ENCODE data around the gene NT5DC1. TPM values are rescaled to one million over a fixed set of nuclear protein-coding genes. Genes with fewer than 3 reads are reported as not detected.

NT5DC1 gene
- total RNA-seq, 1 donor from 2014 or later, result 21.6 TPM

DNA sequence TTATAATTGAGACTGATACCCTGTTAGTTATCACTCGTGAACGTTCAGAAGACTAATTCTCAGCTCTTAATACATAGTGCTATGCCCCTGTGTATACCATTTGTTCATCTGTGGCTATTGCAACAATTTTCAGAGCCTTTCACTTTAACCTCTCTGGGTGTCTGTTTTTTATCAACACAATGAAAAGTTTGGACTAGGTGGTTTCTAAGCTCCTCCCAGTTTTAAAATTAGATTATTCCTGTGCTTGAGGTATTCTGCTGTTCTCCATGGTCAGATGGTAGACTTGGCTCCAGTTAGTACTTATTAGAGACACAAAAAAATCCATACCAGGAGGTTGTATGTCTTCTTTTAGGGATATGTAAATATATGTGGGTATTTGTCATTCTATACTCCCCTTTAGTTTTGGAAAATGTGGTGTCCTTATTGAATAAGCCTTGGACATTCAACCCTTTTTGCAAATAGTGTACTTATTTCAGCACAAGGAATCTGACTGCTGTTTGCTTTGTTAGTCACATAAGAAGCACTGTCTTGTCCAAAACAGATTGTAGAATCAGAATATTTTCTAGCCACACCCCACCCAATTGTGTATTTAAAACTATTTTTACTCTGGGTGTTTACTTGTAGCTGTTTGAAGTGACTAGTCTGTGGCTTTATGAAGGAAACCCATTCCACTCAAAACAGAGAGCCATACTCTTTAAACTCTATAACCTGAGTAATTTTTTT lies 27.3 kb downstream of the NT5DC1 start:
- no peaks in the 10 kb centered on the region for H3K9me3 Mint-ChIP-seq (ENCODE audit: unreplicated experiment)
- H3K36me3 Mint-ChIP-seq (ENCODE audit: unreplicated experiment), result no peaks in the 10 kb centered on the region
- no peak overlapping the region for H3K4me3 Mint-ChIP-seq (ENCODE audit: unreplicated experiment)

GRCh38 chr6:116133453-116133852 lies 32.8 kb downstream of the NT5DC1 start:
- Mint-ChIP-seq H3K9me3 (ENCODE audit: unreplicated experiment) (no peaks in the 10 kb centered on the region), H3K27me3 (ENCODE audit: unreplicated experiment) (no peaks in the 10 kb centered on the region), H3K36me3 (ENCODE audit: unreplicated experiment) (no peaks in the 10 kb centered on the region), H3K27ac (ENCODE audit: unreplicated experiment) (no peak overlapping the region), H3K4me1 (ENCODE audit: low read depth, unreplicated experiment) (no peaks in the 10 kb centered on the region), H3K4me3 (ENCODE audit: unreplicated experiment) (no peak overlapping the region)
- no peak for DNase-seq
- no peak for TF ChIP-seq CTCF (IDR thresholded peaks at IDR 0.05; ENCODE audit: partially characterized antibody, unreplicated experiment)

More for the DNA sequence above, 27.3 kb downstream of the NT5DC1 start:
- TF ChIP-seq CTCF (IDR thresholded peaks at IDR 0.05; ENCODE audit: partially characterized antibody, unreplicated experiment), result no peak
- H3K4me1 Mint-ChIP-seq (ENCODE audit: low read depth, unreplicated experiment), result no peaks in the 10 kb centered on the region
- peaks cover 2% of the 10 kb centered on the region for H3K27me3 Mint-ChIP-seq (ENCODE audit: unreplicated experiment)
- H3K27ac Mint-ChIP-seq (ENCODE audit: unreplicated experiment), result no peak overlapping the region
- no peak for DNase-seq

DNA sequence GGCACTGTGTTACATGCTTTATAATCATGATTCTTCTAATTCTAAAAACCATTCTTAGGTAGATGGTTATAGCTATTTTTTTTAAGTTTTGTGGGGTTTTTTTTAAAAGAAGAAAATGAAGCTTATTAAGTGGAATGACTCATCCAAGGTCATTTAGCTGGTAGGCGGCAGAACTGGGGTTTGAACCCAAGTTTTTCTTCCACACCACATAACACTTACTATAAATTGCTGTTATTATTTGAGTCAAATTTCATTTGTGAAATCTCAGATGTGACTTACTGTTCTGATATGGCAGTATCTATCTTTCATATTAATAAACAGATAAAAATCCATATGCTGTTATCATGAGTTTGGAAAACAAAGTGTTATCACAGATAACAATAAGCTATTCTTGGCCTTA lies 35.7 kb downstream of the NT5DC1 start:
- H3K4me1 Mint-ChIP-seq (ENCODE audit: low read depth, unreplicated experiment), result no peaks in the 10 kb centered on the region
- DNase-seq, result no peak
- no peak overlapping the region for H3K4me3 Mint-ChIP-seq (ENCODE audit: unreplicated experiment)
- no peaks in the 10 kb centered on the region for H3K9me3 Mint-ChIP-seq (ENCODE audit: unreplicated experiment)
- no peak for TF ChIP-seq CTCF (IDR thresholded peaks at IDR 0.05; ENCODE audit: partially characterized antibody, unreplicated experiment)
- H3K27ac Mint-ChIP-seq (ENCODE audit: unreplicated experiment), result no peak overlapping the region
- H3K27me3 Mint-ChIP-seq (ENCODE audit: unreplicated experiment), result no peaks in the 10 kb centered on the region
- H3K36me3 Mint-ChIP-seq (ENCODE audit: unreplicated experiment), result no peaks in the 10 kb centered on the region

- no peaks in the 10 kb centered on the region for H3K9me3 Mint-ChIP-seq (ENCODE audit: unreplicated experiment)
- H3K4me3 Mint-ChIP-seq (ENCODE audit: unreplicated experiment), result no peak overlapping the region
- H3K27ac Mint-ChIP-seq (ENCODE audit: unreplicated experiment), result no peak overlapping the region
- TF ChIP-seq CTCF (IDR thresholded peaks at IDR 0.05; ENCODE audit: partially characterized antibody, unreplicated experiment), result no peak
- H3K36me3 Mint-ChIP-seq (ENCODE audit: unreplicated experiment), result no peaks in the 10 kb centered on the region
- H3K27me3 Mint-ChIP-seq (ENCODE audit: unreplicated experiment), result no peaks in the 10 kb centered on the region
- H3K4me1 Mint-ChIP-seq (ENCODE audit: low read depth, unreplicated experiment), result no peaks in the 10 kb centered on the region
- no peak for DNase-seq
Observed at GRCh38 chr6:116136933-116137340, 36.3 kb downstream of the NT5DC1 start.

DNA sequence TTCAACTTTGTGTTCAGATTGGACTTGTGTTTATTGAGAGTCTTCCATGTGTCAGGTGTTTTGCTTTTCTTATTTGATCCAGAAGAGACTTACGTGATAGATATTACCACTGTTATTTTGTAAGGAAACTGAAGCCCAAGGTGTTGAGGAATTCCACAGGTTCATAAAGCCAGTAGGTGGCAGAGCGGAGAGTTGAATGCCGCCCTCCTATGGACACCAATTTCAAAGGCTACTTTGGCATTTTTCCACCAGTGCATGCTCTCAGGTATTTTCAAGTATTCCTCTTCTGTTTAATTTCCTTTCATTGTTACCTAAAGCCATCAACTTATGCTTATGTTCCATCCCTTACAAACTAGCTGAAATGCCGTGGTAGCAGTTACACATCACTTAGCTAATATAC lies 39.3 kb downstream of the NT5DC1 start:
- no peak for DNase-seq
- H3K4me1 Mint-ChIP-seq (ENCODE audit: low read depth, unreplicated experiment), result no peaks in the 10 kb centered on the region
- TF ChIP-seq CTCF (IDR thresholded peaks at IDR 0.05; ENCODE audit: partially characterized antibody, unreplicated experiment), result no peak
- H3K36me3 Mint-ChIP-seq (ENCODE audit: unreplicated experiment), result no peaks in the 10 kb centered on the region
- H3K27me3 Mint-ChIP-seq (ENCODE audit: unreplicated experiment), result no peaks in the 10 kb centered on the region
- H3K4me3 Mint-ChIP-seq (ENCODE audit: unreplicated experiment), result no peak overlapping the region
- no peaks in the 10 kb centered on the region for H3K9me3 Mint-ChIP-seq (ENCODE audit: unreplicated experiment)
- H3K27ac Mint-ChIP-seq (ENCODE audit: unreplicated experiment), result no peak overlapping the region

Data from glutamatergic neuron (in vitro differentiated cells).